WTC11 (cell line): ENCODE data around the gene NDUFAF2.

Experiments used
- CTCF ChIP-seq: fragments of 200-600 bp; IDR thresholded peaks from 2 replicates; pipeline ENCODE4 v1.8.0; 2022; ENCODE audit warnings: antibody characterized with exemption
- JUN ChIP-seq: sonication (generic); formaldehyde crosslinking; IDR thresholded peaks from 2 replicates; pipeline ENCODE4 v1.8.0; 2023; ENCODE audit warnings: mild to moderate bottlenecking, missing genetic modification reagents
- MAX ChIP-seq: sonication (generic); formaldehyde crosslinking; IDR thresholded peaks from 2 replicates; pipeline ENCODE4 v1.8.0; 2022; ENCODE audit warnings: mild to moderate bottlenecking, missing genetic modification reagents
- NR3C1 ChIP-seq: sonication (generic); formaldehyde crosslinking; conservative IDR thresholded peaks from 2 replicates; pipeline ENCODE4 v1.8.1; 2023; ENCODE audit warnings: low read depth, mild to moderate bottlenecking, missing genetic modification reagents
- SMAD3 ChIP-seq: sonication (generic); formaldehyde crosslinking; IDR thresholded peaks from 2 replicates; pipeline ENCODE4 v1.8.0; 2022; ENCODE audit warnings: missing genetic modification reagents, mild to moderate bottlenecking, borderline replicate concordance
- TEAD4 ChIP-seq: sonication (generic); formaldehyde crosslinking; IDR thresholded peaks from 2 replicates; pipeline ENCODE4 v1.8.0; 2022; ENCODE audit warnings: mild to moderate bottlenecking, missing genetic modification reagents
- ZMAT4 ChIP-seq: fragments of 250-450 bp; sonication (Bioruptor Pico); IDR thresholded peaks from 2 replicates; pipeline ENCODE4 v1.9.0; 2021; ENCODE audit warnings: mild to moderate bottlenecking
- ZNF121 ChIP-seq: sonication (generic); formaldehyde crosslinking; IDR thresholded peaks from 2 replicates; pipeline ENCODE4 v1.8.0; 2023; ENCODE audit warnings: missing genetic modification reagents
- ZNF317 ChIP-seq: sonication (generic); formaldehyde crosslinking; IDR thresholded peaks from 2 replicates; pipeline ENCODE4 v1.8.1; 2023; ENCODE audit warnings: low read depth, mild to moderate bottlenecking, moderate library complexity, missing genetic modification reagents, borderline replicate concordance

GRCh38 chr5:61120534-61120933 lies 175.5 kb downstream of the NDUFAF2 start:
- TF ChIP-seq NR3C1 (CRISPR knock-in tag) (no peak), CTCF (no peak), JUN (CRISPR knock-in tag) (no peak), SMAD3 (CRISPR knock-in tag) (no peak), ZNF121 (no peak), ZMAT4 (CRISPR knock-in tag) (no peak), TEAD4 (CRISPR knock-in tag) (no peak), ZNF317 (CRISPR knock-in tag) (no peak), MAX (no peak)
